Osteocyte (in vitro differentiated cells): ENCODE results near the gene CTPS2. TPM values are rescaled to one million over a fixed set of nuclear protein-coding genes. Genes with fewer than 3 reads are reported as not detected.

ENCODE experiments used
- DNase-seq: peaks from one replicate; pipeline ENCODE4 v3.0.0; 2021; ENCODE audit warnings: mixed read lengths; ENCODE audit not compliant: unreplicated experiment; ENCODE audit errors: extremely low spot score
- H3K27ac Mint-ChIP-seq: one replicate; pipeline ENCODE4 v1.8.0; 2021; ENCODE audit warnings: mild to moderate bottlenecking, mixed read lengths; ENCODE audit not compliant: unreplicated experiment
- H3K27me3 Mint-ChIP-seq: one replicate; pipeline ENCODE4 v1.8.0; 2021; ENCODE audit warnings: mixed read lengths; ENCODE audit not compliant: unreplicated experiment
- H3K36me3 Mint-ChIP-seq: one replicate; pipeline ENCODE4 v1.8.0; 2021; ENCODE audit warnings: mixed read lengths; ENCODE audit not compliant: unreplicated experiment
- H3K4me1 Mint-ChIP-seq: one replicate; pipeline ENCODE4 v1.8.0; 2021; ENCODE audit warnings: mixed read lengths; ENCODE audit not compliant: unreplicated experiment
- H3K4me3 Mint-ChIP-seq: one replicate; pipeline ENCODE4 v1.8.0; 2021; ENCODE audit warnings: mild to moderate bottlenecking, moderate library complexity, mixed read lengths; ENCODE audit not compliant: unreplicated experiment
- H3K9me3 Mint-ChIP-seq: one replicate; pipeline ENCODE4 v1.8.0; 2021; ENCODE audit warnings: mixed read lengths; ENCODE audit not compliant: unreplicated experiment
- CTCF ChIP-seq: fragments of 200-600 bp; sonication (generic); IDR thresholded peaks from 2 replicates; pipeline ENCODE4 v1.5.0; 2021; ENCODE audit warnings: antibody characterized with exemption, mild to moderate bottlenecking, moderate library complexity
- total RNA-seq: library from RNA; stranded (reverse); gene quantifications from 2 replicates; pipeline ENCODE4 v1.2.1, GENCODE V29; 2021

CTPS2 gene
- total RNA-seq, 1 donor from 2014 or later: 37.1 TPM

- Mint-ChIP-seq H3K4me3 (no peak overlapping the region), H3K4me1 (no peaks in the 10 kb centered on the region), H3K36me3 (peaks cover 25% of the 10 kb centered on the region), H3K27me3 (no peaks in the 10 kb centered on the region), H3K9me3 (no peaks in the 10 kb centered on the region), H3K27ac (no peak overlapping the region)
- TF ChIP-seq CTCF: no peak
- DNase-seq: no peak
Observed at GRCh38 chrX:16702700-16703599, 9.5 kb downstream of the CTPS2 start.

- no peak for TF ChIP-seq CTCF
- DNase-seq: no peak
- Mint-ChIP-seq H3K27me3 (no peaks in the 10 kb centered on the region), H3K27ac (no peak overlapping the region), H3K9me3 (no peaks in the 10 kb centered on the region), H3K4me3 (no peak overlapping the region), H3K4me1 (no peaks in the 10 kb centered on the region), H3K36me3 (peaks cover 31% of the 10 kb centered on the region)
Observed at GRCh38 chrX:16700734-16701133, 11.7 kb downstream of the CTPS2 start.

- H3K4me1 Mint-ChIP-seq: peaks cover 2% of the 10 kb centered on the region
- no peak overlapping the region for H3K4me3 Mint-ChIP-seq
- no peak overlapping the region for H3K27ac Mint-ChIP-seq
- no peak for DNase-seq
- no peaks in the 10 kb centered on the region for H3K9me3 Mint-ChIP-seq
- no peak for TF ChIP-seq CTCF
- no peaks in the 10 kb centered on the region for H3K27me3 Mint-ChIP-seq
- peaks cover 30% of the 10 kb centered on the region for H3K36me3 Mint-ChIP-seq
Observed at GRCh38 chrX:16699389-16699788, 13.1 kb downstream of the CTPS2 start.

GRCh38 chrX:16696956-16697355, 15.5 kb downstream of the CTPS2 start:
- H3K4me1 Mint-ChIP-seq: peaks cover 2% of the 10 kb centered on the region
- H3K36me3 Mint-ChIP-seq: peaks cover 34% of the 10 kb centered on the region
- H3K27ac Mint-ChIP-seq: no peak overlapping the region
- TF ChIP-seq CTCF: no peak
- H3K4me3 Mint-ChIP-seq: no peak overlapping the region
- no peaks in the 10 kb centered on the region for H3K9me3 Mint-ChIP-seq
- no peak for DNase-seq
- H3K27me3 Mint-ChIP-seq: no peaks in the 10 kb centered on the region

GRCh38 chrX:16695079-16695676, 17.3 kb downstream of the CTPS2 start:
- no peaks in the 10 kb centered on the region for H3K27me3 Mint-ChIP-seq
- H3K36me3 Mint-ChIP-seq: peaks cover 43% of the 10 kb centered on the region

More at GRCh38 chrX:16695079-16695676, 17.3 kb downstream of the CTPS2 start:
- no peak overlapping the region for H3K27ac Mint-ChIP-seq
- no peaks in the 10 kb centered on the region for H3K9me3 Mint-ChIP-seq
- DNase-seq: peak; percentile 86
- no peak overlapping the region for H3K4me3 Mint-ChIP-seq
- H3K4me1 Mint-ChIP-seq: peaks cover 2% of the 10 kb centered on the region
- TF ChIP-seq CTCF: peak; percentile 92
